Activated T-cell treated with anti-CD3 and anti-CD28 coated beads, Interleukin-2, amount 50 U/mL, for 4 hours (primary cell): ENCODE results near the gene RTN4IP1. TPM values are rescaled to one million over a fixed set of nuclear protein-coding genes. Genes with fewer than 3 reads are reported as not detected.
"Not testable (repeated sequence)": the region's sequence is repeated elsewhere in the genome, so short reads cannot be mapped to it uniquely, and the experiment has no call there.

Experiments used
- ATAC-seq, 2 donors: fragments of 200-7000 bp; cut with Tn5 transposase; one replicate each; pipeline ENCODE4 v1.10.0; 2021
- DNase-seq: peaks from one replicate; pipeline ENCODE4 v3.0.0-alpha.2; 2020
- H3K27me3 Mint-ChIP-seq: one replicate; pipeline ENCODE4 v1.8.0; 2021; ENCODE audit warnings: low read depth, mixed read lengths
- H3K36me3 Mint-ChIP-seq: one replicate; pipeline ENCODE4 v1.8.0; 2022; ENCODE audit warnings: mixed read lengths; ENCODE audit not compliant: insufficient read depth
- H3K4me1 Mint-ChIP-seq: one replicate; pipeline ENCODE4 v1.8.0; 2021; ENCODE audit warnings: low read depth, mixed read lengths
- H3K4me3 Mint-ChIP-seq: one replicate; pipeline ENCODE4 v1.8.0; 2021; ENCODE audit warnings: mild to moderate bottlenecking, moderate library complexity, mixed read lengths
- H3K9me3 Mint-ChIP-seq: one replicate; pipeline ENCODE4 v1.8.0; 2021; ENCODE audit warnings: mixed read lengths
- total RNA-seq, 3 donors: library from RNA; stranded (reverse); gene quantifications; one replicate each; pipeline ENCODE4 v1.2.1, GENCODE V29; 2021

Gene RTN4IP1
- total RNA-seq, 3 donors from 2014 or later, result 8.4 to 8.6 (median 8.5) TPM

GRCh38 chr6:106579281-106579680, 50.0 kb downstream of the RTN4IP1 start:
- Mint-ChIP-seq H3K4me3 (no peak overlapping the region), H3K36me3 (peaks cover 14% of the 10 kb centered on the region), H3K9me3 (no peaks in the 10 kb centered on the region), H3K27me3 (no peaks in the 10 kb centered on the region), H3K4me1 (no peaks in the 10 kb centered on the region)
- DNase-seq (no peak), ATAC-seq (no peak)

GRCh38 chr6:106574741-106575458, 54.4 kb downstream of the RTN4IP1 start:
- DNase-seq (no peak), ATAC-seq (no peak)
- H3K4me1 Mint-ChIP-seq, result no peaks in the 10 kb centered on the region
- no peak overlapping the region for H3K4me3 Mint-ChIP-seq
- H3K27me3 Mint-ChIP-seq, result no peaks in the 10 kb centered on the region
- H3K9me3 Mint-ChIP-seq, result no peaks in the 10 kb centered on the region
- peaks cover 11% of the 10 kb centered on the region for H3K36me3 Mint-ChIP-seq

- ATAC-seq (no peak), DNase-seq (no peak)
- no peaks in the 10 kb centered on the region for H3K27me3 Mint-ChIP-seq
- H3K9me3 Mint-ChIP-seq, result no peaks in the 10 kb centered on the region
- no peak overlapping the region for H3K4me3 Mint-ChIP-seq
- peaks cover 18% of the 10 kb centered on the region for H3K36me3 Mint-ChIP-seq
- peaks cover 5% of the 10 kb centered on the region for H3K4me1 Mint-ChIP-seq
These were observed 56.3 kb downstream of the RTN4IP1 start for GRCh38 chr6:106572875-106573585.

- H3K36me3 Mint-ChIP-seq, result peaks cover 21% of the 10 kb centered on the region
- no peaks in the 10 kb centered on the region for H3K27me3 Mint-ChIP-seq
- H3K9me3 Mint-ChIP-seq, result no peaks in the 10 kb centered on the region
- peaks cover 5% of the 10 kb centered on the region for H3K4me1 Mint-ChIP-seq
- ATAC-seq (no peak), DNase-seq (no peak)
- no peak overlapping the region for H3K4me3 Mint-ChIP-seq
These were observed 56.9 kb downstream of the RTN4IP1 start for GRCh38 chr6:106572436-106572835.

GRCh38 chr6:106569428-106569827, 59.9 kb downstream of the RTN4IP1 start:
- no peaks in the 10 kb centered on the region for H3K9me3 Mint-ChIP-seq
- H3K4me1 Mint-ChIP-seq, result peaks cover 5% of the 10 kb centered on the region
- H3K36me3 Mint-ChIP-seq, result peaks cover 32% of the 10 kb centered on the region
- DNase-seq, result no peak
- H3K4me3 Mint-ChIP-seq, result no peak overlapping the region
- no peaks in the 10 kb centered on the region for H3K27me3 Mint-ChIP-seq
- no peak for ATAC-seq

GRCh38 chr6:106568530-106568929, 60.8 kb downstream of the RTN4IP1 start:
- H3K4me1 Mint-ChIP-seq, result peaks cover 5% of the 10 kb centered on the region
- H3K36me3 Mint-ChIP-seq, result peaks cover 40% of the 10 kb centered on the region
- ATAC-seq, result peak in 1 of 2 donors; percentile 55
- H3K9me3 Mint-ChIP-seq, result no peaks in the 10 kb centered on the region
- DNase-seq, result no peak
- H3K4me3 Mint-ChIP-seq, result no peak overlapping the region
- no peaks in the 10 kb centered on the region for H3K27me3 Mint-ChIP-seq

- H3K9me3 Mint-ChIP-seq, result no peaks in the 10 kb centered on the region
- no peaks in the 10 kb centered on the region for H3K27me3 Mint-ChIP-seq
- H3K4me1 Mint-ChIP-seq, result peaks cover 13% of the 10 kb centered on the region
- H3K36me3 Mint-ChIP-seq, result peaks cover 48% of the 10 kb centered on the region
- no peak for DNase-seq
- no peak for ATAC-seq
- H3K4me3 Mint-ChIP-seq, result no peak overlapping the region
These were observed 64.8 kb downstream of the RTN4IP1 start for GRCh38 chr6:106564476-106564875.

- H3K36me3 Mint-ChIP-seq, result peaks cover 49% of the 10 kb centered on the region
- no peaks in the 10 kb centered on the region for H3K9me3 Mint-ChIP-seq
- no peak overlapping the region for H3K4me3 Mint-ChIP-seq
- peaks cover 12% of the 10 kb centered on the region for H3K4me1 Mint-ChIP-seq
- H3K27me3 Mint-ChIP-seq, result no peaks in the 10 kb centered on the region
- no peak for DNase-seq
- no peak for ATAC-seq
These were observed 65.7 kb downstream of the RTN4IP1 start for GRCh38 chr6:106563614-106564013.

- H3K27me3 Mint-ChIP-seq, result no peaks in the 10 kb centered on the region
- no peak for ATAC-seq
- peaks cover 9% of the 10 kb centered on the region for H3K4me1 Mint-ChIP-seq
- DNase-seq, result no peak
- H3K9me3 Mint-ChIP-seq, result no peaks in the 10 kb centered on the region
- H3K36me3 Mint-ChIP-seq, result peaks cover 49% of the 10 kb centered on the region
- no peak overlapping the region for H3K4me3 Mint-ChIP-seq
These were observed 67.5 kb downstream of the RTN4IP1 start for GRCh38 chr6:106561686-106562405.

GRCh38 chr6:106560996-106561685, 68.2 kb downstream of the RTN4IP1 start:
- no peaks in the 10 kb centered on the region for H3K9me3 Mint-ChIP-seq
- H3K36me3 Mint-ChIP-seq, result peaks cover 46% of the 10 kb centered on the region
- ATAC-seq (peak; percentile 69 to 81), DNase-seq (no peak)
- no peak overlapping the region for H3K4me3 Mint-ChIP-seq
- no peaks in the 10 kb centered on the region for H3K27me3 Mint-ChIP-seq
- peaks cover 10% of the 10 kb centered on the region for H3K4me1 Mint-ChIP-seq

- not testable (repeated sequence) for H3K9me3 Mint-ChIP-seq, H3K4me3 Mint-ChIP-seq, DNase-seq, H3K27me3 Mint-ChIP-seq
- H3K4me1 Mint-ChIP-seq, result peaks cover 11% of the 10 kb centered on the region
- peaks cover 43% of the 10 kb centered on the region for H3K36me3 Mint-ChIP-seq
- peak in 1 of 2 donors; percentile 35 for ATAC-seq
These were observed 69.6 kb downstream of the RTN4IP1 start for GRCh38 chr6:106559659-106560058.

GRCh38 chr6:106558364-106558763, 70.9 kb downstream of the RTN4IP1 start:
- Mint-ChIP-seq H3K4me3 (no peak overlapping the region), H3K27me3 (no peaks in the 10 kb centered on the region), H3K4me1 (peaks cover 17% of the 10 kb centered on the region), H3K9me3 (no peaks in the 10 kb centered on the region), H3K36me3 (peaks cover 41% of the 10 kb centered on the region)
- ATAC-seq, result no peak
- DNase-seq, result no peak

- no peaks in the 10 kb centered on the region for H3K9me3 Mint-ChIP-seq
- H3K36me3 Mint-ChIP-seq, result peaks cover 44% of the 10 kb centered on the region
- no peak overlapping the region for H3K4me3 Mint-ChIP-seq
- ATAC-seq (no peak), DNase-seq (no peak)
- peaks cover 23% of the 10 kb centered on the region for H3K4me1 Mint-ChIP-seq
- H3K27me3 Mint-ChIP-seq, result no peaks in the 10 kb centered on the region
These were observed 71.5 kb downstream of the RTN4IP1 start for GRCh38 chr6:106557837-106558236.

- DNase-seq (no peak), ATAC-seq (no peak)
- no peaks in the 10 kb centered on the region for H3K9me3 Mint-ChIP-seq
- no peak overlapping the region for H3K4me3 Mint-ChIP-seq
- peaks cover 48% of the 10 kb centered on the region for H3K36me3 Mint-ChIP-seq
- peaks cover 27% of the 10 kb centered on the region for H3K4me1 Mint-ChIP-seq
- H3K27me3 Mint-ChIP-seq, result no peaks in the 10 kb centered on the region
These were observed 72.8 kb downstream of the RTN4IP1 start for GRCh38 chr6:106556368-106556960.
